Stimulated activated CD8-positive, alpha-beta memory T cell treated with anti-CD3 and anti-CD28 coated beads, Interleukin-4, amount 100 ng/mL, for 24 hours (primary cell): ENCODE measurements around the gene SLC43A2.
A peak's percentile ranks its signal among the peaks of the same experiment; 100 is the strongest.
"Not testable (repeated sequence)": the region's sequence is repeated elsewhere in the genome, so short reads cannot be mapped to it uniquely, and the experiment has no call there.

ENCODE experiments used
- DNase-seq: peaks from one replicate; pipeline ENCODE4 v3.0.0-alpha.2; 2020; ENCODE audit warnings: low read depth

Gene SLC43A2

DNA sequence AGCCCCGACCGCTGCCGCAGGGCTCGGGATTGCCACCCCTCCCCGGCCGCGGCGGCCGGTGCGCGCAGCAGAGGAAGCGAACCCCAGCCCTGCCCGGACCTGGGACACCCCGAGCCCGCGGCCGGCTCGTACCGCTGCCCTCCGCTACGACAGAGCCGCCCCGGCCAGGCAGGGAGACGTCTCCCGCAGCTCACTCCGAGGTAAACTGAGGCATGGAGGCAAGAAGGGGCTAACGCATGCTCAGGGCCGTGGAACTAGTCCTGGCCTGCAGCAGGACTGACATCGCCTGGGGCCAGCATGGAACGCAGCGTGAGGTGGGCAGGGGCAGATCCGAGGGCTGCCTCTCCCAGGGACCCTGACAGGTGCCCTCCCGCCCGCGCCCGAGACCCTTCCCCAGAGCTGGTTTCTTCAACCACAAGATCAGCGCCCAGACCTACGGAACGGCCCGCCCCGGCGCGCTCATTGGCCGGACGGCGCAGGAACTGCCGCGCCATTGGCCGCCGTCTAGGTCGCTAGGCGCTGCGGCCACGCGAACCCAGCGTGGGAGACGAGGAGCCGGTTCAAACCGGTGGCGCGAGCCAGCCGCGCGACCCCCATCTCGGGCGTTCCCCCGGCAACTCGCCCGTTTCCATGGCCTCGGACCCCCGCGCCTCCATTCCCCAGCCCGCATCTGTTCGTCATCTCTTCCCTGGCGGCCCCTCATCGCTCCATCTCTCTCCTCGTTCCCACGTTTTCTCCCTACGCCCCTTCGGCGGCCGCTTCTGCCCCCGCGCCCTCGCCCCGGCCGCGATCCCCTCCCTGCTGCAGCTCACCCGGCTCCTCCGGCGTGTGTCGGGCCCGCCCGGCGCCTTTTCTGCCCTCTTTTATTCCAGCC lies at the start of gene SLC43A2:
SLC43A2 (minus strand) TSS at position 853 of the 874 bp plus-strand sequence. CDS start 960 bp downstream, outside the sequence.
- DNase-seq: peak; percentile 69

DNA sequence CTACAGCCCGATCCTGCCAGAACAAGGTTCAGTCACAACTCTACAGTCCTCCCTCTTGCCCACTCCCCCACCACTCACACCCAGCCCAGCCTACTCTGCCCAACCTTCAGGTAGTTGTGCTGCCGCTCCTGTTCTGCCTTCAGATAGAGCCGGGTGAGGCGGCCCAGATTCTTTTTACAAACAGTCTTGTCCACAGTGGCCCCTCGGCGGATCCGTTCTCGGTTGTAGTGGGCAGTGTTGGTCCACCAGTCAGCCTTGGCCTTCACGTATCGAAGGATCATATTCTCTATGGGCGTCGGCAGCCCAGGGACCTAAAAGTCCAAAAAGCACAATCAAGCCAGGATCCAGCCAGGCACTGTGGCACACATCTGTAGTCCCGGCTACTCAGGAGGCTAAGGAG lies 47.8 kb upstream of the SLC43A2 start:
- DNase-seq: no peak

DNA sequence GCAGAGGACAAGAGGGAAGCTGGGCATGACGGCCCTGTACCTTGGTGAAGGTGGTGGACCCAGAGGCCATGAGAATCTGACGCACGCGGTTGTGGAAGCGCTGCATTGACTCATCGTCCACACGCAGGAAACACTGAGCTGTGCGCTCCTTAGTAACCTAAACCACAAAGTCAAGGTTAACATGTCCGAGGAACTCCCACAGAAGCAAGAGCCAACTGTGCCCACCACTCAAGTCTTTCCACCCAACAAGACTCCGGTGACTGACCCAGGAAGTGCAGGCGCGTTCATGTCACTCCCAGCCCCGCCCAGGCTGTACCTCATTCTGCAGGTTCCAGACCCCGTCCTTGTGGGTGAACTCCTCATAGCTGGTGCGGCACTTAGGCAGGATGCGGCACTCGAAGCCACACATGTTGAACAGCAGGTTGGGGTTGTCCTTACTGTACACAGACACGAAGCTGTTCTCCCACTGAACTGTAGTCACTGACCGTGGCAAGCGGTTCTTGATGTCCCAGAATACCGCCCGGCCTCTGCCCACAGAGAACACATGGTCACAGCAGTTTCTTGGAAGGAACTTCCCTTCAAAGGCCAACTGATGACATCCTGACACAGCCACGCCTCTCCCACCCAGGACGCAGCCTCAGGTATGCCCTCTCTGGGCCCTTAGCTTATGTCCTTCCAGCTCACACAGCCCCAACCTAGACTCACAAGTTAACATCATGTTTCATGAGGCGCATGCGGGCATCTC lies 44.6 kb upstream of the SLC43A2 start:
- DNase-seq: no peak

- not testable (repeated sequence) for DNase-seq
Observed at GRCh38 chr17:1663934-1664333, 35.3 kb upstream of the SLC43A2 start.

DNA sequence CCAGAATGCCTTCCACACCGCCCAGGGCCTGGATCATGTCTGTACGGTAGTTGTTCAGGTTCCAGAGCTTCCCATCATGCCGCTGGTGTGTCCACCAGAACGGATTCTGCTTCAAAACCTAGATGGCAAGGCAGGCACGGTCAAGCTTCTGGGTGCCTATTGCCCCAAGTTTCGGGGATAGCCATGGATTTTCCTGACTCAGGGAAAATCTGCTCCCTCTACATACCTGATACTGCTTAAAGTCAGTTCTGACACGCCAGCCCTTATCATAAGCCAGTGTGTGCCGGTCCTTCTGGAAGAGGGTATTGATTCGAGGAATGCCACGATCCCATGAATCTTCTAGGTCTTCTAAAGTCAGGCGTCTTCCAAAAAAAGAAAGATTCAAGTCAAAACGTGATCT lies 32.4 kb upstream of the SLC43A2 start:
- DNase-seq: no peak

GRCh38 chr17:1658100-1658499 lies 29.5 kb upstream of the SLC43A2 start:
- DNase-seq: no peak

DNA sequence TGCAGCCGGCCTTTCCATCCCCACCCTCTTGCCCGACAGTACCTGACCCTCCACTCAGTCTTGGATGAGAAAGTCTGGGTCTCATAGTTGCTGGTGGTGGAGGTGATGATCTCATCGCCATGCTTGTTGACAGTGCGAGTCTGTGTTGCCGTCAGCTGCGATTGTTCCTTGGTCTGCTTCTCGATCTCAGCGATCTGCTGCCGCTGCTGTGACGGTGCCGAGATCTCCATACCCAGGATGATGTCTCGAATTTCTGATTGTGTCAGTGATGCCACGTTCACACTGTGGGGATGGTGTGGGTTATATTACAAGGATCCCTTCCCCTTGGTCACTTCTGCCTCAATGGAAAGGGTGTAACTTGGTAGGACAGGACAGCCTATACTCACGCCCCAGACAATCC lies 25.1 kb upstream of the SLC43A2 start:
- no peak for DNase-seq

DNA sequence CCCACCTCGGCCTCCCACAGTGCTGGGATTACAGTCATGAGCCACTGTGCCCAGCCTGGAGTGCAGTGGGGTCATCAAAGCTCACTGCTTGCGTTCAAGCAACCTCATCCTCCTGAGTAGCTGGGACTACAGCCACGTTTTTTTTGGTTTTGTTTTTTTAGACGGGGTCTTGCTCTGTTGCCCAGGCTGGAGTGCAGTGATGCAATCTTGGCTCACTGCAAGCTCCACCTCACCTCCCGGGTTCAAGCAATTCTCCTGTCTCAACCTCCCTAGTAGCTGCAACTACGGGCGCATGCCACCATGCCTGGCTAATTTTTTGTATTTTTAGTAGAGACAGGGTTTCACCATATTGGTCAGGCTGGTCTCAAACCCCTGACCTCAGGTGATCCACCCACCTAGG lies 24.2 kb upstream of the SLC43A2 start:
- not testable (repeated sequence) for DNase-seq

GRCh38 chr17:1651559-1651844 lies 22.9 kb upstream of the SLC43A2 start:
- DNase-seq: no peak

GRCh38 chr17:1650731-1651558 lies 22.3 kb upstream of the SLC43A2 start:
- DNase-seq: no peak

DNA sequence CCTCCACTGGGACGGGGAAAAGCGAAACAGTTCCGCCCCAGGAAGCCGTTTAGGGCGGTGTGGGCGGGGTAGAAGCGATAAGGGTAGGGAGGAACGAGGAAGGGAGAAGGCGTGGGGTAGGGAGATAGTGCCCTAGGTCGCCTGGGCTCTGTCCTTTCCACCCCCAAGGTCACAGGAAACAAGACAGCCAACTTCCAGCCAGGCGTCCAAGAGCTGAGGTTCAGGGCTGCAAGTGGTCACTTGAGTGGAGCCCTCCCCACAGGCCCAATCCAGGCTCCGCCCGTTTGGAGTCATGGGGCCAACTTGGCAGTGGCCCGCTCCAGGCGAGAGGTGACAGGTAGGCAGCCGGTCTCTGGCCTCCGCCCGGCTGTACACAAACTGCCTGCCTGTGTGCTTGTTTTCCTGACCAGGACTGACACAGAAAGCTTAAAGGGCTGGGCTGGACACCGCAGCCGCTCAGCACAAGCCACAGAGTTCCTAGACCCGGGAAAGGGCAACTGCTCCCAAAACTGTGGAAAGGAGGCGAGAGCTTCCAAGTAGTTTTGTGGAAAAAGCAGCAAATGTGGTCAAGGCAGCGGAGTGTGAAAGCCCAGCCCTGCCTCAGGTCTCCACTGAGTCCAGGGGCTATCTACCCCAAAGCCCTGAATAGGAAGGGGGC lies 21.3 kb upstream of the SLC43A2 start, which contains the start of gene RILP:
RILP (minus strand) TSS at position 23 of the 658 bp plus-strand sequence. CDS start 62 bp downstream, outside the sequence.
- DNase-seq: no peak

DNA sequence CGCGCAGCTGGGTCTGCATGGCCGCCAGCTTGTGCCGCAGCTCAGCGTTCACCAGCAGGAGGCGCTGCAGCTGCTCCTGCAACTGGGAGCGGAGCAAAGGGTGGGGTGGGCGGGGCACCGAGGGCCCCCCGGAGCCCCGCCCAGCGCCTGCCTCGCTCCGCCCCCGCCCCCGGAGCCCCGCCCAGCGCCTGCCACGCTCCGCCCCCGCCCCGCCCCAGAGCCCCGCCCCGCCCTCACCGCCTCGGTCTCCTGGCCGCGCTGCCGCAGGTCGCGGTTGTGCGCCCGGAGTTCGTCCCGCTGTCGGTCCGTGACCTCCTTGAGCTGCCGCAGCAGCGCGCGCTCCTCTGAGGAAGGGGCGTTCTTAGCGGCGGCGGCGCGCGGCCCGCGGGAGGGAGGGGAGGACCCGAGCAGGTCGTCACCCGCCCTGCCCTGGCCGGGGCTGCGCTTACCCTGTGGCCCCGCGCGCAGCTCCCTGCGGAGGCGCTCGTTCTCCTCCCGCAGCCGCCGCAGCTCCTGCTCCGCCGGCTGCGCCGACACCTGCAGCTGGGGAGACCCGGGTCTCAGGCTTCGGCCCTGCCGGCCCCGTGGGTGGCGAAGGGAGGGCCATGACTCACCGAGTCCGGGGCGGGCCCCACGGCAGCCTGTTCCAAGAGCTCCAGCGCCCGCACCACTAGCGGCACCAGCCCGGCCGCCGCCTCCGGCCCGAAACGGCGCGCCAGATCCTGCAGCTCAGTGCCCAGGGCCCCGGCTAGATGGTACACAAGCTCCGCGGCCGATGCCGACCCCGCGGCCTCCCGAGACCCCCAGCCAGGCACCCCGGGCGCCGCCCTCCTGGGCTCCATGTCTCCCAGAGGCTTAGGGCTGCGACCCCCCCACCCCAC lies 20.6 kb upstream of the SLC43A2 start:
- peak; percentile 87 for DNase-seq

- DNase-seq: no peak
Observed at GRCh38 chr17:1648173-1648962, 19.7 kb upstream of the SLC43A2 start.

GRCh38 chr17:1647802-1648171 lies 19.2 kb upstream of the SLC43A2 start:
- DNase-seq: no peak

DNA sequence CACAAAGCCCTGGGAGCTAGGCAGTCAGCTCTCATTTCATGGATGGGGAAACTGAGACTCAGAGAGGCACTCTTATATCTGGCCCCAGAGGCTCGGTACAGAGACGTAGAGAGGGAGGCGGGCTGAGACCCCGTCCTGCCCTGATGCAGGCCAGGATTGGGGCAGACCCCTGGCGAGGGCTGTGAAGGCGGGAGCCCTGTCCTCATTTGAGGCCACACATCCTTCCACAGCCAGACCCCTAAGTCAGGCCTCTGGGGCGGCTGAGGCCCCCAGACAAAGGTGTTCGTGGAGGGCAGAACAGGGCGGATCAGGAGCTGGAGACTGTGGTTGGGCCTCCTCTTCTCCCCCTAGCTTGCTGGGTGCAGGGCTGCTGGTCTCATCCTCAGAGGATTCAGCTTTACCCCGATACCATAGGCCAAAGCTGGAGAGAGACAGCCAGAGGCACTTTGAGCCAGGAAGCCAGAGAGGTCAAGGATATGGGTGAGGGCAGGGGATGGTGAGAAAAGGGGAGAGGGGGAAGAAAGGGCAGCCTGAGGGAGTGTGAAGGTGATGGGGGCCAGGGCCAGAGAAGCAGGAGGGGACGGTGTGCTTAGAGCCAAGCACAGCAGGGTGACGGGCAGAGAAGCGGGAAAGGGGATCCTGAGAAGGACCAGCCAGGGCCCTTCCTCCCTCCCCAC lies 17.7 kb upstream of the SLC43A2 start:
- DNase-seq: no peak

DNA sequence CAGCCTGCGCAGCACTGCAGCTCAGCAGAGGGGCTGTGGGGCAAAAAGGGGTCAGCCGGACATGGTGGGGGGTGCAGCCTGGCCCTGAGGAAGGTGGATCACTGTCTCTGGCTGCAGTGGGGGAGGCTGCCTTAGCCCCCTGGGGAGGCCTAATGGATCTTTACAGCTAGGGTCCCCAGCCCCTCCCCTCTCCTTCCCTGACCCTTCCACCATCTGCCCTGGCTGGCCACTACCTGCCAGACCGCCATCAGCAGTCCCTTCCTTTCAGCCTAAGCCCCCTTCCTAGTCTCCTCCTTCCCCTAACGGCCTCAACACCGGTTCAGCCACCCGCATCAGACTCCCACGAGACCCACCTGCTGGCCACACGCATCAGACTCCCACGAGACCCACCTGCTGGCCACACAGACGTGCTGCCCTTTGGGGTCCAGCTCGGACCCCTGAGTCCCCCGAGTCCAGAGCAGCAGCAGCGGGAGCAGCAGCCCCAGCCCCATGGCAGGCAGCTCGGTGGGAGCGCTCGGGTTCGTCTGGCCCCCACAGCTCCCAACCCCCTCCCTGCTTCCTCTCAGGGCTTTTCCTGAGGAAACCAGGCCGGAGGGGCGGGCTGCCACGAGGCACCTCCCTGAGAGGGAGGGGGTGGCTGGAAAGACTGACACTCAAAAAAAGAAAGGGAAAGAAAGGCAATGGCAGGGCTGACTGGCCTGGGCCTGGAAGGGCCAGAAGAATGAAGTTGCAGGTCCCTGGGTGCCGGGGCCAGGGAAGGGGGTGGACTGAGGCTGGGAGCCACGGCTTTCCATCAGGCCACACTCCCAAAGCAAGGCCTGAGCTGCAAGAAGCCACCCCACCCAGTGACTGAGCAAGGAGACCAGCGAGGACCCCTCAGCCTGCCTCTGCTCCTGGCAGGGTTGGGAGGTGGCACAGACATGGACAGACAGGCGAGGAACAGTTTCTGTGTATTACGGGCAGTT lies 16.9 kb upstream of the SLC43A2 start, which contains the start of gene SCARF1:
SCARF1 (minus strand) TSS at position 526 of the 965 bp plus-strand sequence; CDS start at position 491, 35 bp downstream.
- no peak for DNase-seq

GRCh38 chr17:1644493-1645206 lies 16.0 kb upstream of the SLC43A2 start:
- DNase-seq: no peak
